Tibial nerve (tissue), 4 donors: ENCODE data around the gene IQSEC1.

Experiments used
- EP300 ChIP-seq, 2 donors: sonication (generic); formaldehyde crosslinking; IDR thresholded peaks; one replicate each; pipeline ENCODE4 v1.6.1; 2017; ENCODE audit warnings: antibody characterized with exemption in 2 of 2, mild to moderate bottlenecking in 1 of 2
- POLR2A ChIP-seq, 2 donors: fragments of 450-650 bp; IDR thresholded peaks; one replicate each; pipeline ENCODE4 v1.6.1; 2017; ENCODE audit warnings: antibody characterized with exemption in 2 of 2, mild to moderate bottlenecking in 2 of 2, moderate library complexity in 2 of 2
- TF ChIP-seq, protein P1 (sequence below), 5 experiments: fragments of 200-600 bp in 3 of 5; fragments of 450-650 bp in 2 of 5; sonication (generic) in 3 of 5; IDR thresholded peaks; one replicate each; pipeline ENCODE4 v1.5.1; 2016 to 2019; ENCODE audit warnings: antibody characterized with exemption in 5 of 5, mild to moderate bottlenecking in 3 of 5, moderate library complexity in 2 of 5

DNA sequence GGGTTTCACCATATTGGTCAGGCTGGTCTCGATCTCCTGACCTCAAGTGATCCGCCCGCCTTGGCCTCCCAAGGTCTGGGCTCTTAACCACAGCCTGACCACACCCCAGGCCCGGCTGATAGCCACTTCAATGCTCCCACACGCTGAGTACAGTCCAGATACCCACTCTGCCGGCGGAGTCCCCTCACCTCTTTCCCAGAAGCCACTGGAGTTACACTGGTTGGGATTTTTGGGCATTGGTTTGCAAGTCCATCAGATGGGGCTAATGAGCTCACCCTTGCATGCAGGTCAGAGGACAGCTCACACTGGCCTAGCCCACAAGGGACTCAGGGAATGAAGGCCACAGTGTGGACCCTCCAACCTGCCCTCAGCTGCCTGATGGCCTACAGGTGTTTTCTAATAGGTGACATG is 60.1 kb downstream of the IQSEC1 start:
- TF ChIP-seq, protein P1, sequence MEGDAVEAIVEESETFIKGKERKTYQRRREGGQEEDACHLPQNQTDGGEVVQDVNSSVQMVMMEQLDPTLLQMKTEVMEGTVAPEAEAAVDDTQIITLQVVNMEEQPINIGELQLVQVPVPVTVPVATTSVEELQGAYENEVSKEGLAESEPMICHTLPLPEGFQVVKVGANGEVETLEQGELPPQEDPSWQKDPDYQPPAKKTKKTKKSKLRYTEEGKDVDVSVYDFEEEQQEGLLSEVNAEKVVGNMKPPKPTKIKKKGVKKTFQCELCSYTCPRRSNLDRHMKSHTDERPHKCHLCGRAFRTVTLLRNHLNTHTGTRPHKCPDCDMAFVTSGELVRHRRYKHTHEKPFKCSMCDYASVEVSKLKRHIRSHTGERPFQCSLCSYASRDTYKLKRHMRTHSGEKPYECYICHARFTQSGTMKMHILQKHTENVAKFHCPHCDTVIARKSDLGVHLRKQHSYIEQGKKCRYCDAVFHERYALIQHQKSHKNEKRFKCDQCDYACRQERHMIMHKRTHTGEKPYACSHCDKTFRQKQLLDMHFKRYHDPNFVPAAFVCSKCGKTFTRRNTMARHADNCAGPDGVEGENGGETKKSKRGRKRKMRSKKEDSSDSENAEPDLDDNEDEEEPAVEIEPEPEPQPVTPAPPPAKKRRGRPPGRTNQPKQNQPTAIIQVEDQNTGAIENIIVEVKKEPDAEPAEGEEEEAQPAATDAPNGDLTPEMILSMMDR (IDR thresholded peaks at IDR 0.05): no peak
- TF ChIP-seq POLR2A (IDR thresholded peaks at IDR 0.05) (no peak), EP300 (IDR thresholded peaks at IDR 0.05) (no peak)
